Measurements from ENCODE around the gene AP1M1. TPM values are rescaled to one million over a fixed set of nuclear protein-coding genes. Genes with fewer than 3 reads are reported as not detected.

AP1M1 gene
- total RNA-seq, 1 donor from 2014 or later = 81.8 TPM

DNA sequence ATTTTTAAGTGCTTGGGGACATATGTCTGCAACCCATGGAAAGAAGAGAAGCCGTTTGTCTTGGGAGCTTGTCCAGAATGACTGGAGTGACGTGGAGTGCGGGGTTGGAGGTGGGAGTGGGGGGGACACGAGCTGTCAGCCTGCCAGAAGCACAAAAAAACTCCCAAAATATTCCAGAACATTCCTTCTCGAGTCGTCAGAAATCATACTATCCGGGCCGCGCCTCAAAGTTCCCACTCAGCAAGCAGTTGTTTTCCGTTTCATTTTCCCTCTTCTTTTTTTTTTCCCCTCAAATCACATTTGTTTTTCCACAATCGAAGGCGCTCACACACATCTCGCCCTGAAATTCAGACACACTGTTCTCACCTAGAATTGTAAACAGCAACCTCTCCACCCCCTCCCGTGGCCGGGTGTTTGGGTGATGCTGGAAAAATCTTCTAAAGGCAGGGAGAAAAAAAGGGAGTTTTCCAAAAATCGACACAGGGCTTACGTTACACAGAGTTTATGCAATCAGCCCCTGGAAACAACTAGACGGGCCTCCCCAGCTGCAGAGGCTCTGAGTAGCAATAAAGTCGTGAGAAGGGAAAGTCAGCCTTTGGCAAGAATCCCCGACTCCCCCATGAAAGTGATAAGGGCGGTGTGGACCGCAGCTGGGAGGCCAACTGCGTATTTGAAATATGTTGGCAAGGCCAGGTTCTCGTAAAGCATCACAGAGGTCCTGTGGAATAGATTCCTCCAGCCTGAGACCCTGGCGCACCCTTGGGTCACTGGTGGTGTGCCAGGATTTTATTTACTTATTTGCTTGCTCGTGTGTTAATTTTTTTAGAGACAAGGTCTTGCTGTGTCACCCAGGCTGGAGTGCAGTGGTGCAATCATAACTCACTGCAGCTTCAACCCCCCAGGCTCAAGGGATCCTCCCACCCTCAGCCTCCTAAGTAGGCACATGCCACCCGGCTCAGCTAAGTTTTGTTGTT lies 95.7 kb downstream of the AP1M1 start:
- no peaks in the 10 kb centered on the region for H3K9me3 Mint-ChIP-seq (ENCODE audit: low read depth)

DNA sequence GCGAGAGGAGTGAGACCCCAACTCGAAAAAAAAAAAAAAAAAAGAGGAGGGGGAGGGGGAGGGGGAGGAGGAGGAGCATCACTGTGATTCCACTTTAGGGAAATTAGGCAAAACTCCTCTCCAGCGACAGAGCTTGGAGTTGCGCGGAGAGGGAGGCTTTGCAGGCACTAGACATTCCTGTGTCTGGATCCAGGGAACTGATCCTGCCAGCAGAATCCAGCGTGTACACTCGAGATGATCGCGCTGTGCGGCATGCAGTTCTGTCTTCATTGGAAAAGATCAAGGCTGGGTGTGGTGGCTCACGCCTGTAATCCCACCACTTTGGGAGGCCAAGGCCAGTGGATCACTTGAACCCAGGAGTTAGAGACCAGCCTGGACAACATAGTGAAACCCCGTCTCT lies 97.3 kb downstream of the AP1M1 start:
- DNase-seq (ENCODE audit: low spot score) = no peak
- no peak overlapping the region for H3K27ac Mint-ChIP-seq (ENCODE audit: unreplicated experiment)
- H3K27me3 Mint-ChIP-seq (ENCODE audit: low read depth) = no peaks in the 10 kb centered on the region
- TF ChIP-seq CTCF (IDR thresholded peaks at IDR 0.05) = no peak
- no peaks in the 10 kb centered on the region for H3K9me3 Mint-ChIP-seq (ENCODE audit: low read depth)
- H3K4me3 Mint-ChIP-seq (ENCODE audit: unreplicated experiment) = no peak overlapping the region
- no peaks in the 10 kb centered on the region for H3K36me3 Mint-ChIP-seq (ENCODE audit: low read depth)
- peaks cover 22% of the 10 kb centered on the region for H3K4me1 Mint-ChIP-seq (ENCODE audit: low read depth)

More for the DNA sequence above, 95.7 kb downstream of the AP1M1 start:
- peak overlapping the region; percentile 99 for H3K27ac Mint-ChIP-seq (ENCODE audit: unreplicated experiment)
- TF ChIP-seq CTCF (IDR thresholded peaks at IDR 0.05) = no peak
- peaks cover 2% of the 10 kb centered on the region for H3K27me3 Mint-ChIP-seq (ENCODE audit: low read depth)
- no peak for DNase-seq (ENCODE audit: low spot score)
- peak overlapping the region; percentile 60 for H3K4me3 Mint-ChIP-seq (ENCODE audit: unreplicated experiment)
- H3K36me3 Mint-ChIP-seq (ENCODE audit: low read depth) = no peaks in the 10 kb centered on the region
- peaks cover 22% of the 10 kb centered on the region for H3K4me1 Mint-ChIP-seq (ENCODE audit: low read depth)

Other genes with a start within 250 kb of the AP1M1 start
- gene OR10H4, start 248.9 kb upstream of the AP1M1 start, total RNA-seq = not detected in 3 replicates
- gene TPM4, start 121.4 kb upstream of the AP1M1 start, total RNA-seq = 774 to 1,188 TPM (median 1,175 TPM) in 3 replicates
- gene RAB8A, start 86.0 kb upstream of the AP1M1 start, total RNA-seq = 65.5 to 73.7 TPM (median 69.9 TPM) in 3 replicates
- gene HSH2D, start 54.2 kb upstream of the AP1M1 start, total RNA-seq = not detected in 3 replicates
- gene CIB3, start 24.4 kb upstream of the AP1M1 start, total RNA-seq = not detected in 3 replicates
- gene FAM32A, start 12.5 kb upstream of the AP1M1 start, total RNA-seq = 64.9 to 72.4 TPM (median 68.6 TPM) in 3 replicates
- 44.7 to 50.9 TPM (median 49.4 TPM) in 3 replicates for gene KLF2, start 126.9 kb downstream of the AP1M1 start, total RNA-seq

Measured in chondrocyte (in vitro differentiated cells).